Right cardiac atrium (tissue), 5 donors: ENCODE measurements around the gene SLC25A1. TPM values are rescaled to one million over a fixed set of nuclear protein-coding genes. Genes with fewer than 3 reads are reported as not detected.
A peak's percentile ranks its signal among the peaks of the same experiment; 100 is the strongest.
"Not testable (repeated sequence)": the region's sequence is repeated elsewhere in the genome, so short reads cannot be mapped to it uniquely, and the experiment has no call there.

Experiments used
- ATAC-seq, 2 donors: fragments of 200-7000 bp; cut with Tn5 transposase; one replicate each; pipeline versions ENCODE4 v1.8.0 to v1.9.1; 2020; ENCODE audit warnings: moderate library complexity in 2 of 2, mild to moderate bottlenecking in 1 of 2
- DNase-seq, 3 donors: peaks; one replicate each; pipeline ENCODE4 v3.0.0-alpha.2; 2020
- H3K27ac ChIP-seq: one replicate; pipeline ENCODE4 v1.5.1; 2013; ENCODE audit warnings: mild to moderate bottlenecking, low read length, control low read depth, moderate library complexity
- H3K27me3 ChIP-seq: one replicate; pipeline ENCODE4 v1.6.1; 2013; ENCODE audit not compliant: control insufficient read depth, insufficient read depth
- H3K4me1 ChIP-seq: one replicate; pipeline ENCODE4 v1.6.1; 2013; ENCODE audit warnings: low read length; ENCODE audit not compliant: control insufficient read depth, insufficient read depth
- H3K4me3 ChIP-seq: one replicate; pipeline ENCODE4 v1.5.1; 2013; ENCODE audit warnings: low read length, control low read depth
- H3K9me3 ChIP-seq: one replicate; pipeline ENCODE4 v1.6.1; 2013; ENCODE audit warnings: low read length; ENCODE audit not compliant: control insufficient read depth
- WGBS: extraction: QIAGEN DNeasy Blood & Tissue Kit; methylation state at CpG from one replicate; pipeline ENCODE4 v1.1.7; 2013; 5-methylcytosine and 5-hydroxymethylcytosine counted together
- intact Hi-C, 4 donors: fragments of 100-400 bp; cut with DNase I; formaldehyde crosslinking; loops; one replicate each; pipeline versions ENCODE4 v1.11.0 to v1.14.0; 2022 to 2023
- polyA plus RNA-seq: library from polyadenylated mRNA; stranded (reverse); fragments of 200-250 nt; gene quantifications from one replicate; pipeline ENCODE4 v1.2.3, GENCODE V29; 2013
- total RNA-seq, 4 donors: library from RNA; stranded (reverse); fragmentation: NEBNext Ultra II Directional; extraction: Animal tissue kit (Norgen Biotek cat#: 25700); gene quantifications; one replicate each; pipeline ENCODE4 v1.2.1, GENCODE V29; 2021
- donor health status: healthy with polysubstance abuse.
- donor health status: DM: no; HTN: yes; CAD: no.
- donor health status: DM: no; HTN: no; CAD: no.
- donor health status: DM: no; HTN: yes; CAD: no; lungs with severe emphysema.
- donor health status: DM: yes; HTN: yes; CAD: no.

Gene SLC25A1
- total and polyA plus RNA-seq, 5 donors = 11.2 to 26.5 (median 19.0) TPM

DNA sequence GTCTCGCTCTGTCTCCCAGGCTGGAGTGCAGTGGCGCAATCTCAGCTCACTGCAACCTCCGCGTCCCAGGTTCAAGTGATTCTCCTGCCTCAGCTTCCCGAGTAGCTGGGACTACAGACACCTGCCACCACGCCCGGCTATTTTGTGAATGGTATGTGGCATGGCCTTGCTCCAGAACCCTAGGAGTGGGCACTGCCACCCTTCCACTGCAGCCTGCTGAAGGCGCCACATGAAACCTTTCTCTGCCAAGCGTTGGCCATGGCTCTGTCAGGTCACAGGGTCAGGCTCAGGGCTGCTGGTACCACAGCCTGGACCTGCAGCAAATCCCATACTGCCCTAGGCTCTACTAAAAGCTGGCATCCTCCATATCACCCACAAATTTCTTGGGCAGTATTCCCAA, 22.4 kb downstream of the SLC25A1 start:
- ATAC-seq, H3K27ac ChIP-seq, H3K4me1 ChIP-seq, DNase-seq, H3K4me3 ChIP-seq, H3K9me3 ChIP-seq, H3K27me3 ChIP-seq: not testable (repeated sequence)
- intact Hi-C loops = loop anchor here in 1 of 4 donors (10.0 kb wide), 1 partner anchor 469 kb away; no protein-coding TSS in a partner anchor
- 90% methylated on average over 9 of the region's 9 CpGs for WGBS

DNA sequence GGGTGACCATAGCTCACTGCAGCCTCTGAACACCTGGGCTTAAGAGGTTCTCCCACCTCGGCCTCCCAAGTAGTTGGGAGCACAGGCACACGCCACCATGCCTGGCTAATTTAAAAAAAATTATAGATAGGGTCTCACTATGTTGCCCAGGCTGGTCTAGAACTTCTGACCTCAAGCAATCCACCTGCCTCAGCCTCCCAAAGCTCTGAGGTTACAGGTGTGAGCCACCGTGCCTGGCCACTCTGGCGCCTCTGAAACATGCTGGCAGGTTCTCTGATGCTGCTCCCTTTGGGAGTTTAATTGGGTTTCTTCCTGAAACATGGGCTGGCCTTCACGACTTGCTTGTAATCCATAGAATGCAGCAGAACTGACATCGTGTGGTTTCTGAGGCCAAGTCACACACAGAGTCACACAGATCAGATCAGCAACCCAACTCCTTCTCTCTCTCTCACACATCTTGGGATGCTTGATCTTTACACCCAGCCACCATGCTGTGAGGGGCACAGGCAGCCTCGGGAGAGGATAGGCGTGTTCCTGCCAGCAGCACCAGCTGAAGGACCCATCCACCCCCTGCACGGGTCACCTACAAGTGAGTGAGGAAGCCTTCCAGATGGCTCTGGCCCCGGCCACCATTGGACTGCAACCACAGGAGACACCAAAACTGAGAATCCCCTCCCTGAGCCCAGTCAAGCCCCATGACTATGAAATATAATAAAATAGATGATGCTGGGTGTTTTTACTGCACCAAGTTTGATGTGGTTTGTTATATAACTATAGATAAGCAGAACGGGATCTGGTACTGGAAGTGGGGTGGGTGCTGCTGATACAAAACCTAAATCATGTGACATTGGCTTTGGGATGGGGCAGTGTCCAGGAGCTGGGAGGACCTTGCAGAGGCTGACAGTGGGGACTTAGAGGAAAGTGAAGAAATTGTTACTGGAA, 25.3 kb downstream of the SLC25A1 start:
- WGBS = 56% methylated on average over 11 of the region's 11 CpGs
- ATAC-seq (no peak), DNase-seq (no peak)
- H3K27me3 ChIP-seq = no peaks in the 10 kb centered on the region
- H3K9me3 ChIP-seq = no peaks in the 10 kb centered on the region
- intact Hi-C loops = loop anchor here in 1 of 4 donors (10.0 kb wide), 1 partner anchor 472 kb away; no protein-coding TSS in a partner anchor
- H3K27ac ChIP-seq = no peak overlapping the region
- no peak overlapping the region for H3K4me3 ChIP-seq
- H3K4me1 ChIP-seq = no peaks in the 10 kb centered on the region

DNA sequence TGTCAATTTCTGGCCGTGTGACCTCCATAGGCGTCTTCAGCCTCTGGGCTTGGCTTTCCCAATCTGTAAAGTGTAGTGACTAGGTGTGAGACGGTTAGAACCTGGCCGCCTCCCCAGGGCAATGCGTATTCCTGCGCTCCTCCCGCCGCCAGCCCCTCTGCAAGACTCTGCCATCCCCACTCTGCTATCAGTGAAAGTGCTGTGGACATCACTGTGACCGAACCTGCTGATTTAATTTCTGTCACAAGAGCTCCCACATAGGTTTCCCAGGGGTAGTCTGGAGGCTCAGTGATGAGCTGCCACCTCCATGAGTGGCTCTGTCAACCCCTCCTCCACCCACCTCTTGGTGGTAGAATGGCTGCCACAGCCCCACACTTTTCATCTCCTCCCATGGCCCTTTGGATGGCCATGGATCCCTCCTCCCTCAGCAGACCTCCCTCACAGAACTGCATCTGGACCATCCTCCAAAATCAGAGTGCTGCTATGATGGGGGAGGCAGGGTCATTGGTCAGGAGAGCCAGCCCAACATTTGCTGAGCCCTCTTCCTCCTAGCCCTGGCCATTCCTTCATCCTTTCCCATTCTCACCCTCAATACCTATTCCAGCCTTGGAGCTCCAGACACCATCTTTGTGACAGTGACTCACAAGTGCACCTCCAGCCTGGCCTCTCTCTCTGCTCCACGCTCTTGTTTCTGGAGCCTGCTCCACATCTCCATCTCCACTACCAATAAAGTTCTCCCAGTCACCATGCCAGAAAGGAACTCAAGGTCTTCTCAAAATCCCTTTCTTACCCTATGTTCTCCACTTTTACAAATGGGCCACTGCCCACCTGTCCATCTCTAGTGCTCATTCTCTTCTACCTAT, 27.0 kb downstream of the SLC25A1 start:
- Histone ChIP-seq H3K4me1 (no peaks in the 10 kb centered on the region), H3K4me3 (no peak overlapping the region), H3K9me3 (no peaks in the 10 kb centered on the region), H3K27me3 (no peaks in the 10 kb centered on the region), H3K27ac (no peak overlapping the region)
- ATAC-seq (no peak), DNase-seq (no peak)
- 44% methylated on average over 10 of the region's 10 CpGs for WGBS
- intact Hi-C loops = loop anchor here in 1 of 4 donors (10.0 kb wide), 1 partner anchor 473 kb away; no protein-coding TSS in a partner anchor

DNA sequence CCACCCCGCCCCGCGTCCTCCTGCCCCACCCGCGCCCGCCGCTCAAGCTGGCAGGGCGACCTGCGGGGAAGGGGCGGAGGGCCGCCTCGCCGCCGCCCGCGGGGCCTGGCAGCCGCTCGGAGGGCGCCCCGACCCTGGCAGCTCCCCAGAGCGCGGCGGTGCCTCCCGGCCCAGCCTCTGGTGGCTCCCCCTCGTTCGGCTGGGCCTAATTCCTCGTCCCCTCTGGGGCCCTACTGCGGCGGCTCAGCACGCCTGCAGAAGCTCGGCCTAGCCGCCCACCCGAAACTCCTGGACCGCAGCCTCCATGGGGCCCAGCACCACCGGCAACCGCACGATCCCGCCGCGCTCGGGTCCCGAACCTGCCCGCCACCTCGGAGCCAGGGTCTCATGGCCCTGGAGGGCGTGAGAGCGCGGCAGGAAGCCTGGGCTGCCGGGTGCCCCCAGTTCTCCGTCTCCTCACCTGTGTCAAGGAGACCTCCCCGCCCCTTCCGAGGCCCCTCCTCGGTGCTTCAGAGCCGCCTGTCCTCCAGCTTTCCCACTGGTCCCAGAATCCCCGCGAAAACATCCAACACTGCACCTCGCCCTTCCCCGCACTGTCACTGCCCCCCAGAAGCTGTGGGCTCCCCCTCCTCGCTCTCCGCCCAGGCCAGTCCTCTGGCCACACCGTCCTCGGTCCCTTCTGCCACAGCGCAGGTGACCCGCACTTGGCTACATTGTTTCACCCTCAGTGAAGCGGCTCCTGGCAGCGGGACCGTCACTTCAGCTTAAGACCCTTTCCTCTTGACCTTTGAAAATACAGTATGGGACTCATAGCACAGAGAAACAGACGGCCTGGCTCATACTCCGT, 27.8 kb downstream of the SLC25A1 start:
- Histone ChIP-seq H3K27me3 (no peaks in the 10 kb centered on the region), H3K9me3 (no peaks in the 10 kb centered on the region), H3K4me3 (no peak overlapping the region), H3K27ac (no peak overlapping the region), H3K4me1 (no peaks in the 10 kb centered on the region)
- ATAC-seq = no peak
- 6% methylated on average over 68 of the region's 68 CpGs for WGBS
- no peak for DNase-seq
- intact Hi-C loops = loop anchor here in 1 of 4 donors (10.0 kb wide), 1 partner anchor 474 kb away; no protein-coding TSS in a partner anchor

DNA sequence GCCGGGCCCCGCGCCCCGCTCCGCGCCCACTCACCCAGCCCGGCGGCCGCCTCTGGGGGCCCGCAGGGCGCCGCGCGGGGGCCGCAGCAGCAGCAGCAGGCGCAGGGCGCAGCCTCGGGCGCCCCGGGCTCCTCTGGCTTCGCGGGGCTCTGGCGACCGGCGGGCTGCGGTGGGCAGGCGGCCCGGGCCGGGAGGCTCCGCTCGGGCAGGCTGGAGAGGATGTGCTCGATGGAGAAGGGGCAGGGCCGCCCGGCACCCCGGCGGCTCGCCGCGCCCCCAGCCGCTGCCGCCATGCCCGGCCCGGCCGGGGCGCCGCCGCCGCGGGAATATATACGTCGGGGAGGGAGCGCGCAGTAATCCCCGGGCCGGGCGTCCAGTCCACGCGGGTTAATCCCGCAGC, 28.5 kb downstream of the SLC25A1 start, which contains the start of gene GSC2:
Gene GSC2, minus strand, starts transcription at position 302 of the 400 bp plus-strand sequence. Its CDS starts 9 bp downstream, at position 293.
- Histone ChIP-seq H3K27ac (no peak within 1 kb of the TSS), H3K27me3 (no peaks in the 10 kb centered on the region), H3K4me1 (no peaks in the 10 kb centered on the region), H3K9me3 (no peaks in the 10 kb centered on the region), H3K4me3 (peak within 1 kb of the TSS; percentile 12)
- WGBS = 2% methylated on average over 59 of the region's 59 CpGs
- intact Hi-C loops = loop anchor here in 2 of 4 donors (10.0 kb wide), 2 partner anchors 475 to 485 kb away; no protein-coding TSS in a partner anchor
- ATAC-seq = no peak
- no peak for DNase-seq

DNA sequence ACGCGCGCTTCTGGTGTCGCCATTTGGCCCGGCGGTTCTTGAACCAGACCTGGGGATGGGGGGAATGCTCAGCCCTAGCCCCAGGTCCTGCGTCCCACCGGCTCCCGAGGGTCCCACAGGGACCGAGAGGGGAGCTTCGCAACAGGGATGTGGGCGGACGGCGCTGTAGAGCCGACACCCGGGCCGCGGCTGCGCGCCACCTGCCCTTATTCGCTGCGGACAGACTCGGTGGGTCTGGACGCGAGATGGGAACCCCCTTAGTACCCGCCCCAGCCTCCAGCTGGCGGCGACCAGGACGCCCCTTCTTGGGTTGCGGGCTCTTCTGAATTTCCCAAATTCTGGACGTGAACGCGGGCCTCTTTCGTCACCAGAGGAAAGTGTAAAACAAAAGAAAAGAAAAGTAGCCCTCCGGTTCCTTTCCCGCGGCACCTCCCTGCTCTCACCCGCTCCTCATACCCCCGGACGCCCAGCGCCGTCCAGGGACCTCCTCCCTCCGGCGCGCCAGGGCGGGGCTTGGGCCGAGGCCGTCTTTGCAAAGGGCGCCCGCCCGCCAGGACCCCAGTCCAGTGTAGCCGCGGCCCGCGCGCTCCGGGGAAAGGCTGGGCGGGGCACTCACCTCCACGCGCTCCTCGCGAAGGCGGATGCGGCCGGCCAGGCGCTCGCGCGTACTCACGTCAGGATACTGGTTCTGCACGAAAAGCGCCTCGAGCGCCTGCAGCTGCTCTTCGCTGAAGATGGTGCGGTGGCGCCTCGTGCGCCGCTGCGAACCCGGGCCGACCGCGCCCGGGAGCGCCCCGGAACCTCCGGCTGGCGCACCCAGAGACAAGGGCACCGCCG, 29.3 kb downstream of the SLC25A1 start:
- H3K4me1 ChIP-seq = no peaks in the 10 kb centered on the region
- H3K4me3 ChIP-seq = peak overlapping the region; percentile 12
- intact Hi-C loops = loop anchor here in 1 of 4 donors (10.0 kb wide), 1 partner anchor 486 kb away; no protein-coding TSS in a partner anchor
- no peak for ATAC-seq
- no peak overlapping the region for H3K27ac ChIP-seq
- no peaks in the 10 kb centered on the region for H3K27me3 ChIP-seq
- no peaks in the 10 kb centered on the region for H3K9me3 ChIP-seq
- DNase-seq = no peak
- WGBS = 2% methylated on average over 92 of the region's 92 CpGs

DNA sequence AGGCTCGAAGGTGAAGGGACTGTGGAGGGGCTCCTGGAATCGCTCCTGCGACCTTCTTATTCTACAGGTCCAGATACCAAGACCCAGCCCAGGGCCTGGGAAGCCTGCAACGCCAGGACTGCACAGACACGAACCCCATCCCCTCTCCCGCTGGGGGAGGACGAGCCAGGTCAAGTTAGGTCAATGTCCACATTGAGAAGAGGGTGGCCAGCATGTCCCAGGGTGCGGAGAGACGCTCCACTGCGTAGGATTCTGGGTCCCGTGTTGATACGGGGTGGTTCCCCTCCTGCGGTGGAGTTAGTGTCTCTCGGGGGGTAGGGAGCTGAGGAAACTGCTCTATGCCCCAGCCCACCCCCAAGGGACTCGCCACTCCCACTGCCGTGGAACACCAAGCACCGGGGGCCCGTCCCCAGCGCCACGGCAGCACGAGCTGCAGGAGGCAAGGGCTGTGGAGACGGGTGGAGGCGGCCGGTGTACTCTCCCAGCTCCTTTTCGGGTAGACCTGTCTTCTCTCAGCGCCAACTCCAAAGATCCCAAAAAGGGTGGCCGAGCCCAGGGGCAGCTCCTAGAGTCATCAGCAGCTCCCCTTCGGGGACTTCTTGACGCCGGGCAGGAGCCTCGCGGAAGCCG, 30.0 kb downstream of the SLC25A1 start:
- DNase-seq = no peak
- Histone ChIP-seq H3K4me3 (no peak overlapping the region), H3K27me3 (no peaks in the 10 kb centered on the region)

DNA sequence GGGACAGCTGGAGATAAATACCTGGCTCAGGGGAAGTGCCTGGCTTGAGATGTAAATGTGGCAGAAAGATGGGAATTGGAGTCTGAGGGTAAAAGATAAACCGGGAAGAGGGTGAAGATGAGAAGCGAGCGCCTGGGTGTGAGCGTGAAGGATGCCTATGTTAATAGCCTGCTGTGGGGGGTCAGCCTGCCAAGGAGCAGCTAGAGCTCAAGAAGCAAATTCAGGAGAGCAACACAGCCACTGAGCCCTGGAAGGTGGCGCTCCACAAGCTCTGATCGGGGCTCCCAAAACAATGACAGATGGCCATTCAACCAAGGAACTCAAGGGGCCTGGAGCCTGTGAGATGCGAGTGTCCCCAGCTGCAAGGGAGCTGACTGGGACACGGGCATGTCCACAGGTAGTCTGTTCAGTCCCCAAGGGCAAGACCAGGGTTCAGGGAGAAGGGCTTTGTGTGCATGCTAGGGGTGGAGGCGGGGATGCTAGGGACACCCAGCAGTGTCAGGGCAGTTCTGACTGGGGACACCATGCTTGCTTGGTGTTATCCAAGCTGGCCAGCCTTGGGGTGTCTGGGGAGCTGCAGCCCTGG, 31.2 kb downstream of the SLC25A1 start:
- Histone ChIP-seq H3K27ac (no peak overlapping the region), H3K9me3 (no peaks in the 10 kb centered on the region), H3K27me3 (no peaks in the 10 kb centered on the region), H3K4me1 (no peaks in the 10 kb centered on the region), H3K4me3 (no peak overlapping the region)
- DNase-seq (no peak), ATAC-seq (no peak)
- intact Hi-C loops = loop anchor here in 1 of 4 donors (10.0 kb wide), 1 partner anchor 488 kb away; no protein-coding TSS in a partner anchor
- WGBS = 27% methylated on average over 9 of the region's 9 CpGs

More for the DNA sequence above, 30.0 kb downstream of the SLC25A1 start:
- Histone ChIP-seq H3K4me1 (no peaks in the 10 kb centered on the region), H3K9me3 (no peaks in the 10 kb centered on the region), H3K27ac (no peak overlapping the region)
- intact Hi-C loops = loop anchor here in 1 of 4 donors (10.0 kb wide), 1 partner anchor 486 kb away; no protein-coding TSS in a partner anchor
- 31% methylated on average over 33 of the region's 33 CpGs for WGBS
- ATAC-seq = no peak
